Suppressor macrophage treated with lipopolysaccharide for 4 hours (primary cell): ENCODE measurements around the gene PGC.

Source experiments
- DNase-seq: peaks from one replicate; pipeline ENCODE4 v3.0.0-alpha.2; 2020

The PGC gene

DNA sequence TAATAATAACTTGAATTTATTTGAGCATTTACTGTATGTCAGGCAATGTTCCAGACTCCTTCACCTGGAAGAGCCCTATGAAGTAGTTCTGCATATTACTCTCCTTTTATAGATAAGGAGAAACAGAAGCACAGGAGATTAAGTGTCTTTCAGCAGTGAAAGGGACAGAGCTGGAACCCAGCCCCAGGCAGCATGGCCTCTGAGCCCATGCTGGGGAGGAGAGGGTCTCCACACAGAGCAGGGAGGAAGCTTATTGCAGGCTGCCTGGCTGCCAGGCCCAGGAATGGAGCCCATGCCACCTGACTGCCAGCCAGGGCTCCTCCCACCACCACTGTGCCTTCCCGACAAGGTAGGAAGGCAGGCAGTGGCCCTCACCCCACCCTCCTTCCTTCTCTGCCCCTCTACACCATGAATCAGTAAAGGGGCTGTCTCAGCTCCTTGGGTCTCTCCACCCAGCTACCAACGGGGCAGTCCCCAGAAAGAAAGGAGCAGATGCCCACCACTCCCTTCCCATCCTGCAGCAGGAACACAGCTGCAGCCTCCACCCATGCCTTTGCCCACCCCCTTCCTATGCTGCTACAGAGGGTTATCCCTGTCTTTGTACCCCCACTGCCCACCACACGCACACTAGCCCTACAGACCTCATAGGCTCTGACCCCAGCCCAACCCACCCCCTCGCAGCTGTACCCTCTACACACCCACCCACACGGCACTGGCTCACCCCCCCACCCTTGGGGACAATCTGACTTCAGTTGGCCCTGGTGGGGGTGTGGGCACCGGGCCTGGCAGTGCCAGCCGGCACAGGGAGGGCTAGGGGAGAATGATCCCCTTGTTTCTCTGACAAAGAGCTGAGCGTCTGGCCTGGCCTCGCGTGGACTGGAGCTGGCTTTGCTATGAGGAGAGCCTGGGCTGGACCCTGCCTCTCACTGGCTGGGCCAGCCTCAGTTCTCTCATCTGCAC, 53.6 kb downstream of the PGC start:
- no peak for DNase-seq

DNA sequence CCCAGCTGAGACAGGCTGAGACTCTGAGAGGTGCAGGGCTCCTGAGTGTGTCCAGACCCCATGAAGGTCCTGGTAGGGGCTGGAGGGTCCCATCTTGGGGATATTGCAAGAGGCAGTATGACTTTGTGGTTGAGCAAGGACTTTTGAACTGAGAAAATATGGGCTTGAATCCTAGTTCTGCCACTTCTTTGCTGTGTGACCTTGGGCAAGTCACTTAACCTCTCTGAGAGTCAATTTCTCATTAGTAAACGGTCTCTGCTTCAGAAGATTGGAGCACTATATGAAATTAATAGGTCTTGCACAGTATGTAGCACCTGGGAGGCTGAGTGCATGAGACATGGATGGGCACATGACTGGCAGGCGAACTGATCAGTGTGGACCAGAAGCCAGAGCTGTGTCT, 54.5 kb downstream of the PGC start:
- no peak for DNase-seq

DNA sequence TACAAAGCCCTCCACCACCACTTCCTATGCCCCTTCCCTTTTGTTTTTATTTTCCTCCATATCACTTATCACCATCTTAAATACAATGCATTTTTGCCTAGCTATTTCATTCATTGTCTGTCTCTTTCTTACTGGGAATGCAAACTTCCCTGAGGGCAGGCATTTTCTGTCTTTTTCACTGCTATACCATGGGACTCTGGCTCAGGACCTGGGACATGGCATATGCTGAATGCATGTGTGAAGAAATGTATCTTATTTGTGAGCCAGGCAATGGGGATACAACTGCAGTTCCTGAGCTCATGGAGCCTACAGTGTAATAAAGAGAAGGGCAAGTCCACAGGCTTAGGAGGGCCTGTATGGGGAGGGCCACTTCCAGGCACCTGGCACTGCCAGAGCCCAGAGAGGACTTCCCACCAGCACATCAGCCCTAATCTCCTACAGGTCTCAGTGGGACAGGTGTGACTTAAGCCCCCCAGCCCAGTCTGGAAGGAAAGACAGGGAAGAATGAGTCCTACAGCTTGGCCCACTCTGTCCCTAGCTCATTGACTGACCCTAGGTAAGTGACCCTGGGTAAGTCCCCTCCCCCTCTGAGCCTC, 55.0 kb downstream of the PGC start:
- DNase-seq = no peak

DNA sequence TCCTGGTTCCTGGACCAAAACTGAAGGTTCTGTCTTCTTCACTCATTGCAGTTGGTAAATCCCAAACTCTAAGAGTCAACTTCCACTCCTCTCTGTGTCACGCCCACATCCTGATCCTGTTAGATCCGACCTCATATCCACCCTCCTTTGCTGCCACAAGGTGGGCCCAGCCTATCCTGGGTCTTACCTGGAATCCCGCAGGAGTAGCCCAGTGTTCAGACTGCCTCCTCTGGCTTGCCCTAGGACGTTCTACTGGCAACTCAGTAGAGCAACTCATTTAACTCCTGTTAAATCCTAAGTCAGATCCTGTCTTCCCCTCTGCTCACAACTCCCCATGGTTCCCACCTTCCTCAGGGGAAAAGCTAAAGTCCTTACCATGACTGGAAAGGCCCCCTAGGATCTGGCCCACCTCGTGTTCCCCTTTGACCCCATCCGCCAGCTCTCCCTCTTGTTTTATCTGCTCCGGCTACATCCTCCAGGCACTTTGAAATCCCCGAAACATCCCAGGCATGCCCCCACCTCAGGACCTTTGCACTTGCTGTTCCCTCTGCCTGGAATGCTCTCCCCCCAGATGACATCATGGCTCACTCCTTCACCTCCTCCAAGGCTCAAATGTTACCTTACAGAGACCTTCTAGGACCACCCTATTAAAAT, 55.6 kb downstream of the PGC start:
- no peak for DNase-seq

DNA sequence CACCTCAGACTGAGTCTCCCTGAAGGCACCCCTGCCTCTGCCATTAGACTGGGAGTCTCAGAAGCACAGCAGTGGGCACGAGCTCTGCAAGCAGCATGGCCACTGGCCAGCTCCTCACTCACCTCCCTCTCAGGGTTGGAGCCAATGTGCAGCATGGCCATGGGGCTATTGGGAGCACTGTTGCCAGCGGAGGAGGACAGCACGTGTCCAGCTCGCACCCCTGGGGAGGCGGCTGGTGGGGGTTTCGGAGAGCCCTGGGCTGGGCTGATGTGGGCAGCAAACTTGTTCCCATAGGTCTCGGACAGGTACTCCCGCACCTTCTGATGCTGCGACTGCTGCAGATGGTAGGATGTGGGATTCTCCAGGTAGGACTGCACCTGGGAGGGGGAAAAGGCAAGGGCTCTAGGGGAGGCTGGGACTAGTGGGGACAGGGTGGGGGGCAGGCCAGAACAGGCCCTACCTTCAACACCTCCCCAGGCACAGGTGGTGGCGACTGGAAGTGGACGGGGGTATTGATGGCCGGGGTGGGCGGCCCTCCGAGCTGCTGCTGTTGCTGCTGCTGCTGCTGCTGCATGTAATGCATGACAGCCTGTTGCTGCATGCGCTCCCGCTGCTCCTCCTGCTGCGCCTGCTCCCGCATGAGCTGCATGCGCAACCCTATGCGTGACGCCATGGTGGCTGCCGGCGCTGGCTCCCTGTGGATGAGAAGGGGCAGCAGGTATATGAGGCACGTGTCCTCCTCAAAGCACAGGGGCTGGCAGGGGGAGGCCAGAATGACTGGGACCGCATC, 56.5 kb downstream of the PGC start:
- DNase-seq = no peak

DNA sequence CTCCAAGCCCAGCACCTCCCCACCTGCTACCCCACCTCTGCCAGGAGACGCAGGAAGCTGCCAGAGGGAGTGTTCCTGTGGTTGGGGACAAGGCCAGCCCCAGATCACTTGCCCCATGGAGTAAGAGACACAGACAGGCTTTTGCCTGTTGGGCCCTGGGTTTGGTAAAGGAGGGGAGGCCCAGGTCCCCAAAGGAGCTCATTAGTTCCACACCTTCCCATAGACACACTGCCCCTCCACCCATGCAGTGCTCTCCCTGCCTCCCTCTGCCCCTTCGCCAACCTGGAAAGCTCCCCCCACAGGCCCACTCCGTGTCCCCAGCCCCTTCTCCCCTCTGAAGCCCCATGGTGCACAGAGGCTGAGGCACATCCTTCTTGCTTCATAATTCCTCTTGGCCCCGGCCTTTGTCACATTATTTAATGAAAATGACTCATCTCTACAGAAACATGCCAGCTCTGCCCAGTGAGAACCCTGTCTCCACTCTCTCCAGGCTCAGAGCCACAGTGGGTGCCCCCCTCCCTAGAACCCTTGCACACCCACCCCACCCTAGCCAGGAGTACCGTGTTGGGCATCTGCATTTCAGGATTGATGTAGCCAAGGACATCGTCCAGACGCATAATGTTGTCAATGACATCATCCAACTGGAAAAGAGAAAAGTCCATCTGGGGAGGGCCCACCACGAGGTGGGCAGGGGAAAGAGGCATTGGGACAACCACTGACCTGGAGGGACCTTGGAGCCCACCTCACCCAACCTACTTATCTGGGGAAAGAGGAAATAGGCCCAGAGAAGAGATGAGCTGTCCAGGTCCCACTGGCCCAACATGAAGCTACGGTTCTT, 57.8 kb downstream of the PGC start:
- peak; percentile 23 for DNase-seq

DNA sequence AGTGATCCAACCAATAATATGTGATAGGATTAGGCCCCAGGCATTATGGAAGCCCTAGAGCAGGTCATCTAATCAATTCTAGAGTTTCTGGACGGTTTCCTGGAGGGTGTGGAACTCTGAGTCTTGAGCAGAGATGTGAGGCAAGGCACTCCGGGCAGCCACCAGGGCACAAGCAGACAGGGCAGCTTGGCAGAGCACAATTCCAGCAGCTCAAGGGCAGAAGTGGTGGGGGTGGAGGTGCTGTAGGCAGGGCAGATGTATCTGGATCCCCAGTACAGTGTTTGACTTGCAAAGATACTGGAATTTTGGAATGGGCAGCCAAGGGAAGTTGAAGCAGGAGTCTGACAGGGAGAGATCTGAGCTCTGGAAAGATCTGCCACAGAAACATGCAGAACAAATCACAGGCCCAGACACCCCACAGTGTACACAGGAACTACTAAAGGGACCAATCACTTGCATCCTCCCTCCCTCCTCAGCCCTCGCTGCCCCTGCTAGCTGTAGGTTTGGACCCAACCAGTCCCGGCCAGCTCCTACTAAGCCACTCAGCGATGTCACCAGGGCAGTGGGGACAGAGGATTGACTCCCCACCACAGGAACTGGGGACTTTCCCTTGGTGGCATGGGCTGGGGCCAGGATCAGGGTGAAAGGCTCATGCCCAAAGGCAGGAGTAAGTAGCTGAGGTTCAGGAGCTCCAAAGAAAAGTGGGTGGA, 58.8 kb downstream of the PGC start:
- DNase-seq = no peak

DNA sequence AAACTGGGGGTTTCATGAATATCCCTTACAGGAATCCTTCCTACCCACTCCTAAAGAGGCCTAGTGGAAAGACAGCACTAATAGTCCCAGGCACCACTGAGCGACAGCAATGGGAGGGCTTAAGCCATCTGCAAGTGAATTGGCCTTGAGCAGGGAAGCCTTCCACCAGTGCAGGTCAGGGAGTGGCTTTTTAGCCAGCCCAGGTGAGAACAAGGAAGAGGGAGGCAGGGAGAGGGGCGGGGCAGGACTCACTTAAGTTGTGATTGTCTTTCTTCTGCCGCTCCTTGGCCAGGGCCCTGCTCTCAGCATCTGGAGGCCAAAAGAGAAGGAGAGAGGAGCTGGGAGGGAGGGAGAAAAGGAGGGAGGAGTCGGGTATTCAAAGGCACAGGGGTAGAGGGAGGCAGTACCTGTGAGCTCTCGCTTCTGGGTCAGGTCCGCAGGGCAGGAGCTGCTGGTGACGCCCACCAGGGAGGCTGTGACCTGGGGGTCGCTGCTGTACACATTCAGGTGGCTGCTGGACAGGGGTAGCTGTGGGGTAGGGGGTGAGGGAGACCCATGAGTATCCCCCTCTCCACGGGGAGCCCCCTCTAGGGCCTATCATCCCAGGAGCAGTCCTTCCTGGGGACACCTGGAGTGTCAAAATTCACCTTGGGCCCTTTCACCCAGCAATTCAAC, 59.6 kb downstream of the PGC start:
- DNase-seq = no peak
